WTC11 (cell line): ENCODE results near the gene ADAMTS12. TPM values are rescaled to one million over a fixed set of nuclear protein-coding genes. Genes with fewer than 3 reads are reported as not detected.

Experiments used
- ATAC-seq: fragments of 200-7000 bp; cut with Tn5 transposase; 2 replicates; pipeline ENCODE4 v1.10.0; 2021; ENCODE audit warnings: mild to moderate bottlenecking, moderate library complexity
- CTCF ChIA-PET: fragments of 300-600 bp; sonication (Branson Sonifier 250); formaldehyde crosslinking; loops from one replicate; lab custom pipeline; 2021; ENCODE audit warnings: antibody characterized with exemption; lab: Charles Lee
- POLR2A ChIA-PET: fragments of 350-600 bp; sonication (Branson Sonifier 250); formaldehyde crosslinking; loops from one replicate; lab custom pipeline; 2021; ENCODE audit warnings: antibody characterized with exemption; lab: Charles Lee
- DNase-seq: peaks from one replicate; pipeline ENCODE4 v3.0.0; 2021; ENCODE audit warnings: low spot score
- H3K27ac Mint-ChIP-seq: 2 replicates; pipeline ENCODE4 v1.8.0; 2021; ENCODE audit warnings: mixed read lengths
- H3K27me3 Mint-ChIP-seq: 2 replicates; pipeline ENCODE4 v1.8.0; 2021; ENCODE audit warnings: low read depth, mild to moderate bottlenecking, moderate library complexity, mixed read lengths
- H3K36me3 Mint-ChIP-seq: 2 replicates; pipeline ENCODE4 v1.8.0; 2021; ENCODE audit warnings: mixed read lengths
- H3K4me1 Mint-ChIP-seq: 2 replicates; pipeline ENCODE4 v1.8.0; 2022; ENCODE audit warnings: mixed read lengths
- H3K4me3 Mint-ChIP-seq: 2 replicates; pipeline ENCODE4 v1.8.0; 2021; ENCODE audit warnings: mild to moderate bottlenecking, moderate library complexity, mixed read lengths
- H3K9me3 Mint-ChIP-seq: 2 replicates; pipeline ENCODE4 v1.8.0; 2021; ENCODE audit warnings: mixed read lengths
- ATF2 ChIP-seq: sonication (generic); formaldehyde crosslinking; IDR thresholded peaks from 2 replicates; pipeline ENCODE4 v1.8.1; 2022; ENCODE audit warnings: low read depth, missing genetic modification reagents, borderline replicate concordance
- CTCF ChIP-seq: fragments of 200-600 bp; IDR thresholded peaks from 2 replicates; pipeline ENCODE4 v1.8.0; 2022; ENCODE audit warnings: antibody characterized with exemption
- ESRRA ChIP-seq: sonication (generic); formaldehyde crosslinking; IDR thresholded peaks from 2 replicates; pipeline ENCODE4 v1.8.1; 2022; ENCODE audit warnings: mild to moderate bottlenecking, missing genetic modification reagents, borderline replicate concordance
- FOXJ3 ChIP-seq: sonication (generic); formaldehyde crosslinking; IDR thresholded peaks from 2 replicates; pipeline ENCODE4 v1.9.0; 2021; ENCODE audit warnings: missing genetic modification reagents, mild to moderate bottlenecking, borderline replicate concordance
- FOXK1 ChIP-seq: sonication (generic); formaldehyde crosslinking; IDR thresholded peaks from 2 replicates; pipeline ENCODE4 v1.8.0; 2022; ENCODE audit warnings: mild to moderate bottlenecking, moderate library complexity, missing genetic modification reagents
- FOXP1 ChIP-seq: sonication (generic); formaldehyde crosslinking; IDR thresholded peaks from 2 replicates; pipeline ENCODE4 v1.8.0; 2022; ENCODE audit warnings: missing genetic modification reagents, mild to moderate bottlenecking, moderate library complexity, borderline replicate concordance
- GTF2I ChIP-seq: fragments of 250-450 bp; sonication (Bioruptor Pico); conservative IDR thresholded peaks from 2 replicates; pipeline ENCODE4 v1.4.0; 2021; ENCODE audit warnings: mild to moderate bottlenecking
- HMGA2 ChIP-seq: fragments of 250-450 bp; sonication (Bioruptor Pico); IDR thresholded peaks from 2 replicates; pipeline ENCODE4 v1.4.0; 2021; ENCODE audit warnings: mild to moderate bottlenecking, moderate library complexity
- MLX ChIP-seq: sonication (generic); formaldehyde crosslinking; IDR thresholded peaks from 2 replicates; pipeline ENCODE4 v1.8.1; 2023; ENCODE audit warnings: mild to moderate bottlenecking, missing genetic modification reagents, moderate library complexity
- NFYB ChIP-seq: sonication (generic); formaldehyde crosslinking; conservative IDR thresholded peaks from 2 replicates; pipeline ENCODE4 v1.8.0; 2022; ENCODE audit warnings: low read depth, missing genetic modification reagents
- NR2C2 ChIP-seq: sonication (generic); formaldehyde crosslinking; IDR thresholded peaks from 2 replicates; pipeline ENCODE4 v1.8.0; 2022; ENCODE audit warnings: mild to moderate bottlenecking, missing genetic modification reagents
- PRRX2 ChIP-seq: fragments of 250-450 bp; sonication (Bioruptor Pico); IDR thresholded peaks from 2 replicates; pipeline ENCODE4 v1.8.0; 2021; ENCODE audit warnings: mild to moderate bottlenecking
- RORB ChIP-seq: fragments of 250-450 bp; sonication (Bioruptor Pico); IDR thresholded peaks from 2 replicates; pipeline ENCODE4 v1.9.0; 2021; ENCODE audit warnings: mild to moderate bottlenecking
- TEAD1 ChIP-seq: sonication (generic); formaldehyde crosslinking; IDR thresholded peaks from 2 replicates; pipeline ENCODE4 v1.8.0; 2022; ENCODE audit warnings: mild to moderate bottlenecking, missing genetic modification reagents
- USF2 ChIP-seq: sonication (generic); formaldehyde crosslinking; IDR thresholded peaks from 2 replicates; pipeline ENCODE4 v1.8.1; 2023; ENCODE audit warnings: mild to moderate bottlenecking, missing genetic modification reagents, moderate library complexity
- ZNF121 ChIP-seq: sonication (generic); formaldehyde crosslinking; IDR thresholded peaks from 2 replicates; pipeline ENCODE4 v1.8.0; 2023; ENCODE audit warnings: missing genetic modification reagents
- ZNF263 ChIP-seq: sonication (generic); formaldehyde crosslinking; IDR thresholded peaks from 2 replicates; pipeline ENCODE4 v1.8.1; 2022; ENCODE audit warnings: low read depth, mild to moderate bottlenecking, moderate library complexity, missing genetic modification reagents
- ZNF423 ChIP-seq: fragments of 250-450 bp; sonication (Bioruptor Pico); IDR thresholded peaks from 2 replicates; pipeline ENCODE4 v2.1.2; 2022; ENCODE audit warnings: mild to moderate bottlenecking, moderate library complexity
- ZNF512 ChIP-seq: sonication (generic); formaldehyde crosslinking; IDR thresholded peaks from 2 replicates; pipeline ENCODE4 v1.8.1; 2022; ENCODE audit warnings: missing genetic modification reagents, borderline replicate concordance
- ZNF532 ChIP-seq: fragments of 250-450 bp; sonication (Bioruptor Pico); IDR thresholded peaks from 2 replicates; pipeline ENCODE4 v1.9.0; 2021; ENCODE audit warnings: mild to moderate bottlenecking, borderline replicate concordance
- total RNA-seq: library from RNA; stranded (reverse); gene quantifications from 3 replicates; pipeline ENCODE4 v1.2.3, GENCODE V29; 2021

ADAMTS12 gene
- total RNA-seq, 1 experiment from 2014 or later = 13.5 TPM

GRCh38 chr5:33840927-33841547 lies 50.8 kb downstream of the ADAMTS12 start:
- TF ChIP-seq ZNF423 (CRISPR knock-in tag) (no peak), FOXJ3 (CRISPR knock-in tag) (no peak), FOXK1 (CRISPR knock-in tag) (no peak), ZNF121 (CRISPR knock-in tag) (no peak), FOXP1 (CRISPR knock-in tag) (no peak), CTCF (no peak)
- Mint-ChIP-seq H3K4me3 (no peak overlapping the region), H3K36me3 (peaks cover 30% of the 10 kb centered on the region), H3K9me3 (peaks cover 29% of the 10 kb centered on the region), H3K27me3 (no peaks in the 10 kb centered on the region), H3K27ac (no peak overlapping the region), H3K4me1 (no peaks in the 10 kb centered on the region; the same call in 1 of the 2 replicates)
- no peak; the same call in 1 of the 2 replicates for ATAC-seq
- POLR2A ChIA-PET = no interaction called here
- CTCF ChIA-PET = no interaction called here
- DNase-seq = no peak

GRCh38 chr5:33837301-33837700 lies 54.5 kb downstream of the ADAMTS12 start:
- ATAC-seq (no peak), DNase-seq (no peak)
- Mint-ChIP-seq H3K27me3 (no peaks in the 10 kb centered on the region), H3K4me1 (peaks cover 17% of the 10 kb centered on the region), H3K36me3 (no peaks in the 10 kb centered on the region), H3K27ac (no peak overlapping the region), H3K9me3 (no peaks in the 10 kb centered on the region), H3K4me3 (no peak overlapping the region)
- TF ChIP-seq ATF2 (CRISPR knock-in tag) (no peak), FOXK1 (CRISPR knock-in tag) (no peak), ZNF263 (no peak), USF2 (CRISPR knock-in tag) (no peak), TEAD1 (CRISPR knock-in tag) (no peak), MLX (CRISPR knock-in tag) (no peak), HMGA2 (no peak), NFYB (CRISPR knock-in tag) (no peak), PRRX2 (CRISPR knock-in tag) (no peak)
- CTCF ChIA-PET = no interaction called here
- POLR2A ChIA-PET = no interaction called here

GRCh38 chr5:33834334-33834733 lies 57.5 kb downstream of the ADAMTS12 start:
- Mint-ChIP-seq H3K27me3 (no peaks in the 10 kb centered on the region), H3K36me3 (no peaks in the 10 kb centered on the region), H3K4me1 (peaks cover 22% of the 10 kb centered on the region), H3K27ac (no peak overlapping the region), H3K9me3 (no peaks in the 10 kb centered on the region), H3K4me3 (no peak overlapping the region)
- DNase-seq (no peak), ATAC-seq (no peak)
- POLR2A ChIA-PET = no interaction called here
- CTCF ChIA-PET = interaction anchor here (1.4 kb wide), 1 partner anchor 56 kb away, joined by 3 read pairs; no protein-coding TSS in a partner anchor
- TF ChIP-seq TEAD1 (CRISPR knock-in tag) = no peak
- no peak for TF ChIP-seq ZNF532 (CRISPR knock-in tag)
- no peak for TF ChIP-seq RORB (CRISPR knock-in tag)
- TF ChIP-seq ESRRA (CRISPR knock-in tag) = no peak
- no peak for TF ChIP-seq ZNF512 (CRISPR knock-in tag)
- TF ChIP-seq GTF2I = no peak
- no peak for TF ChIP-seq NR2C2 (CRISPR knock-in tag)
